GM12875 (cell line): ENCODE results near the gene ACTN4.

Source experiments
- H3K4me3 ChIP-seq: one replicate; pipeline ENCODE4 v1.5.1; 2011; ENCODE audit warnings: low read depth, low read length, control low read depth
- TF ChIP-seq, protein P1 (sequence below): IDR thresholded peaks from 2 replicates; pipeline ENCODE4 v1.5.1; 2011; ENCODE audit warnings: low read depth, mild to moderate bottlenecking, control low read depth, inconsistent platforms, low read length, moderate library complexity, borderline replicate concordance; ENCODE audit not compliant: insufficient read depth

Gene ACTN4

DNA sequence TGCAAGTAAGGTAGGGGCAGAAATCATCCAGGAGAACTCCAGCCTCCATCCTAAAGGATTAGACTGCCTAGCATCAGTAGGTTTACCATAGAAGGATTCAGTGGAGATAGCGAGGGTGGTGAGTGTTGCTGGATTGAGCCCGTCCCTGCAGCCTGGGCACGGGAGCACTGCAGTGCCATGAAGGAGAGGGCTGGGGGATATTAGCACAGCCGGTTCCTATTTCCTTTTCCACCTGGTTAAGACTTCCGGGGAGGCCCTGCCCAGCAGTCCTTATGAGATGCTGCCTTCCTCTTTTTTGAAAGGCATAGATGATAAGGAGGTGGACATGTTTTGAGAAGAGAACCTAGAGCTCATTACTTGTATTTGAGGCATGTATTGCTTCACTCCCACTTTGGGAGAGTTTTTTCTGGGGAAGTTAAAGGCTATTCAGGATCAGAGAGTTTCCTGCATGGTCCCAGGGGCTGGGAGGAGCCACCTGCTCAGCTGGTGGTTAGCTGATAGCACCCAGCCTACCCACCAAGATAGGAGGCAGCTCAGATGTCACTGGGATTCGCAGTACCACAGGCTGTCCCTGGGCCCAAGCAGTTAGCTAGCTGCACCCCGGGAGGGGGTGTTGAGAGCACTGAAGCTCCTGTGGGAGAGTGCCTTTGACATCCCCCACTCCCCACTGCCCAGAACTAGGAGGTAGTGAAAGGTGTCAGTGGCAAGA, 17.2 kb downstream of the ACTN4 start:
- no peak overlapping the region for H3K4me3 ChIP-seq
- TF ChIP-seq, protein P1, sequence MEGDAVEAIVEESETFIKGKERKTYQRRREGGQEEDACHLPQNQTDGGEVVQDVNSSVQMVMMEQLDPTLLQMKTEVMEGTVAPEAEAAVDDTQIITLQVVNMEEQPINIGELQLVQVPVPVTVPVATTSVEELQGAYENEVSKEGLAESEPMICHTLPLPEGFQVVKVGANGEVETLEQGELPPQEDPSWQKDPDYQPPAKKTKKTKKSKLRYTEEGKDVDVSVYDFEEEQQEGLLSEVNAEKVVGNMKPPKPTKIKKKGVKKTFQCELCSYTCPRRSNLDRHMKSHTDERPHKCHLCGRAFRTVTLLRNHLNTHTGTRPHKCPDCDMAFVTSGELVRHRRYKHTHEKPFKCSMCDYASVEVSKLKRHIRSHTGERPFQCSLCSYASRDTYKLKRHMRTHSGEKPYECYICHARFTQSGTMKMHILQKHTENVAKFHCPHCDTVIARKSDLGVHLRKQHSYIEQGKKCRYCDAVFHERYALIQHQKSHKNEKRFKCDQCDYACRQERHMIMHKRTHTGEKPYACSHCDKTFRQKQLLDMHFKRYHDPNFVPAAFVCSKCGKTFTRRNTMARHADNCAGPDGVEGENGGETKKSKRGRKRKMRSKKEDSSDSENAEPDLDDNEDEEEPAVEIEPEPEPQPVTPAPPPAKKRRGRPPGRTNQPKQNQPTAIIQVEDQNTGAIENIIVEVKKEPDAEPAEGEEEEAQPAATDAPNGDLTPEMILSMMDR: no peak

DNA sequence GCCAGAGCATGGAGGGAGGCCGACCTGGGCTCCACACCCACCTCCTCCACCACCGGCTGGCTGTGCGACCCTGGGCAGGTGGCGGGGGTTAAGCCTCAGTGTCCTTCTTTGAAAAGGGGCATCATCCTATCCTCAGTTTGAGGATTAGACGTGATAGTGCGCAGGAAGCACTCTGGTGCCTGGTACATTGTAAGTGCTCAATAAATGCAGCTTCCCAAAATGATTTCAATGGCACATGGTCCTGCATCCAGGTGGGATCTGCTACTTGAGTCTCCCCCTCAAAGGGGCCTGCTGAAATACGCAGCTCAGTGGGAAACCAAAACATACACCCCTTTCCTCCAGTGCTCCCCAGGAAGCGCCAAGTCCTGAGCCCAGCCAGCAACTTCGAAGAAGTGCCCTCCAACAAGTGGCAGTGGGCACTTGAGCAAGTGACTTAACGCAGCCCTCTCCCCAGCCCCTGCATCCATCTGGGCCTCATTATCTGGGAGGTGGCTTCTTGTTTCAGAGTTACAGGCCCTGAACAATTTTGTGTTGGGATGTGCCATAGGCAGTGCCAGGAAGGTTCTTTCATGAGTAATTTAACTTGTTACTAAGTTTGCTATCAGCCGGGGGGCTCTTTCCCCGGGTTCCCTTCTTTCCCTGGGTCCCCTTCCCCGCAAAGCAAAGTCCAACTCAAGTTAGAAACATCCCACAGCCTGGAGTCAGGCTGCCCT, 17.9 kb downstream of the ACTN4 start:
- TF ChIP-seq, protein P1: no peak

DNA sequence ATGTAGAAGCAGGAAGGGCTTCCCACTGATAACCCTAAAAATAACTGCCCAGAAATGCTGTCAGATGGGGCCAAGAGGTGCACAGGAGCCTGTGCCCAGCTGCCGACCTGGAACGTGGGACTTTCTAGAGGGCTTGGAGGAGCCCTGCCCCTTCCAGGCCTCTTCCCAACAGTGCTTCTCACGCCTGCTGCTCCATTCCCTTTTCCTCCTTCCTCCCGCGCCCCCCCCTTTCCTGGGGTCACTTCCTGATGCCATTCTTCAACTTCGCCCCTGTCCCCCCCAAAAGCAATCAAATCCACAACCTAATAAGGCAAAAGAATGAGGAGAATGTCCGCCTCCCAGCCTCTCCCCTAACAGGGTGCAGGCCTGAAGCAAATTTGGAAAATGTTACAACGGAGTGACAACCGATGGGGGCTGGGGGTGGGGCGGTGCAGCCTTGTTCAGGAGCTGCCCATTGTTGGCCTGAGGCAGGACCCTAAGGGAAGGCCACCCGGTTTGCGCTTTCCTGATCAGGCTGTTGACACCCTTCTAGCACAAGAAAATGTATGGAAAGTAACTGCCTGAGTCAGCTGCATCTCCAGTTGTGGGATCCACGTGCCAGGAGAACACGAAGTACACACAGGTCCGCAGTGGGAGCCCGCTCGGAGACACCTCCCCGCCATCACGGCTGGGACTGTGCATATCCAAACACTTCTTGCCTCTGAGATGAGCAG, 18.7 kb downstream of the ACTN4 start:
- TF ChIP-seq, protein P1: no peak
- H3K4me3 ChIP-seq: no peak overlapping the region

More for the DNA sequence above, 17.9 kb downstream of the ACTN4 start:
- no peak overlapping the region for H3K4me3 ChIP-seq

- TF ChIP-seq, protein P1: no peak
- H3K4me3 ChIP-seq: no peak overlapping the region
These were observed 19.4 kb downstream of the ACTN4 start for GRCh38 chr19:38666663-38667511.

DNA sequence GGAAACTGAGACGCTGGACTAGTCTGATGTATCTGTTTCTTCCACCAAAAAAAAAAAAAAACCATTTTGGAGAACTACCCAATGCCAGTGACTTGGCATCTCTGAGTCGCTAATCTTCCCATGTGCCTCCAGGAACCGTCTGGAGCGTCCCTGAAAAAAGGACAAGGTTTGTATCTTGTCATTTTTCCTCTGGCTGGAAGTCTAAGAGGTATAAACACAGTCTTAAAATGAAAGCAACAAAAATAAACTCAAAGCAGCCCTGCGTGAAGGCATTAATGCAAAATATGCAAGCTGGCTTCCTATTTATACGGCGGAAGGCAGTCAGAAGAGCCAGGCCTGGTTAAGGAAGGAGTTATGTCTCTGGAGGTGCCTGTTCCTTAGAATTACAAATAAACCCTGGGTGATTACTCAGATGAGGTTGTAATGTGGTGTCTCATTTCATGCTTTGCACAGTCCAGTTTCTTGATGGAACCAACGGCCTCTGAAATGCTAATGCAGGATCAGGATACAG, 20.3 kb downstream of the ACTN4 start:
- TF ChIP-seq, protein P1: no peak
- no peak overlapping the region for H3K4me3 ChIP-seq

GRCh38 chr19:38669552-38669951, 22.1 kb downstream of the ACTN4 start:
- H3K4me3 ChIP-seq: no peak overlapping the region
- TF ChIP-seq, protein P1: no peak
